ENCODE data around the gene SMIM26.
A peak's percentile ranks its signal among the peaks of the same experiment; 100 is the strongest.

The SMIM26 gene

GRCh38 chr20:18585134-18585533, 17.9 kb downstream of the SMIM26 start:
- DNase-seq (ENCODE audit: low read depth), result no peak

DNA sequence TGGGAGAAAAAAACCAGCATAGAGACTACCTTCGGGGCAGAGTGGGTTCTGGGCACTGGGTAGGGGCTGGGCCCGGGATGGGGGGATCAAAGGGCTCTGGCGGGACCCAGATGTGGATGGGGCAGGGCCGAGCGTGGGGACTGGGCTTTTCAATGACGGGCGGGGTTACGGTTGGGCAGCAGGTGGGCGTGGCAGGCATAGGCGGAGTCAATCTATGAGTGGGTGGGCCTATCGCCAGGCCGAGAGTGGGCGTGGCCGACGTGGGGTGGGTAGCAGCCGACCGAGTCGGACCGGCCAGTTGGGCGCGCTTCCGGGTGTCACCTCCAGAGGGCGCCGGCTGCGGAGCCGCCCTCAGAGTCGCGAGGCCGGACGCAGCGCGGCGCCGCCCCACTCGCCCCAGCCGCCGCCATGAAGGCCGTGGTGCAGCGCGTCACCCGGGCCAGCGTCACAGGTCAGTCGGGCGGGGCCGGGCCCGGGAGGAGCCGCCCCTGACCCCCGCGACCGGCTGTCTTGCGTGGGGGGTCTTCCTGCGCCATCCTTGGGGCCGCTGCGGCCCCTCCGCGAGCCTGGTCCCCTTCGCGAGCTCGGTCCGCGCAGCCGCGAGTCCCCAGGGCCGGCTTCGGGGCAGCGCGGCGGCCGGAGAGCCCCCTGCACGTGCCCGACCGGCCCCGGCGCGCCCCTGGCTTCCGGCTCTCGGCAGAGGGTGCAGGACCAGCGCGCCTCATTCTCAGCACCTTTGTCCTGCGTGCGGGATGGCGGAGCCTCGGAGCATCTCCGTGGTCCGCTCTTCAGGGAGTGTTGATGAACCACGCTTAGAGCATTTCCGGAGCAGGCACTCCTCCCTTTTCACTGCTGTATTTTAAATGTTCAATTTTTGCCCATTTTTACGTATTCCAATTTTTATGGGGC, 20.7 kb downstream of the SMIM26 start, which contains the start of gene DTD1:
Gene DTD1 (plus strand): TSS at position 390 of the 909 bp plus-strand sequence. CDS start 19 bp downstream, at position 409.
- peak; percentile 86 for DNase-seq (ENCODE audit: low read depth)

GRCh38 chr20:18588574-18588933, 21.3 kb downstream of the SMIM26 start:
- DNase-seq (ENCODE audit: low read depth), result no peak

GRCh38 chr20:18589941-18590674, 22.9 kb downstream of the SMIM26 start:
- no peak for DNase-seq (ENCODE audit: low read depth)

GRCh38 chr20:18596270-18596669, 29.0 kb downstream of the SMIM26 start:
- DNase-seq (ENCODE audit: low read depth), result no peak

DNA sequence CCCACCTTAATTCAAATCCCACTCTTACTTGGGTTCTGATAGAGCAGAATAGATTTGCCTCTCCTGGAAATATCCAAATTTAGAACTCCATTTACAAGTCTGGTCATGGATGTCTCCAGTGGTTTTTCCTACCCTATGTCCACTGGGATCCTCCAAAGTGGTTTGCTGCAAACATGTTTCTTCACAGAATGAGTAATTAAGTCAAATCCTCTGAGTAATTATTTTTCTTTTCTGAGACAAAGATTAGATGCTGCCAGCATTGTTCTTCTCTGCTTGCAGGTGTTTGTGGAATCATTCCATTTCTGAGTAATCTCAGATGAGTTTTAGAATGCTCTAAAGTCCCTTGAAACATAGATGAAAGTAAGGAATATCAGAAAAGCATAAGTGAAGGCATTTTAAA, 42.5 kb downstream of the SMIM26 start:
- DNase-seq (ENCODE audit: low read depth), result no peak

- no peak for DNase-seq (ENCODE audit: low read depth)
Observed at GRCh38 chr20:18611492-18611891, 44.3 kb downstream of the SMIM26 start.

- DNase-seq (ENCODE audit: low read depth), result no peak
Observed at GRCh38 chr20:18613553-18613952, 46.3 kb downstream of the SMIM26 start.

DNA sequence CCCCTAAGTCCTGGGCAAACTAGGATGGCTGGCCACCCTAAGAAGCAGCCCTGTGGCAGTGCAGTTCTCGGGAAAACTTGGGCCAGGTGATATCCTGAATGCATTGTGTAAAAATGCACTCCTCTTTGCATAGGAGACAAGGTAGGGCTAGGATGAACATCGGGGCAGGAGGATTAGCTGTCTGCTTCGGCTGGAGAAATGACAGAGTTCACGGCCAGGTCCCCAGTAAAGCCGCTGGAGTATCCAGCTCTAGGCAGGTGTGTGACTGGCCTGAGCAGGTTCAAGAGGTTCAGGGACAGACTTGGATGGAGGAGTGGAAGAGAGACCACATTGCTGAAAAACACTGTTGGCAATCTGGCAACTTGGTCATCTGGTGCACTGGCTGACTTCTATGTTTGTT, 47.0 kb downstream of the SMIM26 start:
- no peak for DNase-seq (ENCODE audit: low read depth)

DNA sequence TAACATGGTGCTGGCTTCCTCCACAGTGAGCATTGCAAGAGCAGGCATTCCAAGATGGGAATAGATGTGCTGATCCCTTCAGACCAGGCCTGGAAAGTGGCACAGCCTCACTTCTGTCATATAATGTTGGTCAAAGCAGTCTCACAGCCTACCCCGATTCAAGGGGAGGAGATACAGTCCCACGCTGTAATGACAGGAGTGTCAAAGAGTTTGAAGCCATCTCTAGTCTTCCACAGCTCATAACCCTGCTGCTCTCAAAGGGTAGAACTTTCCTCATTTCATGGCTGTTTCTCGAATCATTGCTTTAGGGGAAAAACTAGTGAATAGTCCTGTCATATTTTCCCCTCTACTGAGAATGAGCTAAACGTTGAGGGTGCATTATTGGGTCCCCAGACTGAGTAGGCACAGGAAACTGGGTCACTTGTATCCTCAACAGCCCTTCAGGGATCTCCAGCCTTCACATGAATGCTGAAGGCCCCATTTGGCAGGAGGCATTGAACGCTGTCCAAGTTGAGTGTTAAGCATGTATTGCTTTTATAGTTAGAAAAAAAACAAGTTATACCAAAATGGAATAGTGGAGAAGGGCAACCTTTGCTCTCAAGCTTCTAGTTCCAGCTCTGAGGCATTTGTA, 47.9 kb downstream of the SMIM26 start:
- DNase-seq (ENCODE audit: low read depth), result no peak

Measured in stimulated activated CD8-positive, alpha-beta memory T cell treated with anti-CD3 and anti-CD28 coated beads, Interleukin-15, amount 100 ng/mL, for 24 hours (primary cell).